Fibroblast of lung (primary cell): ENCODE results near the gene C1QL1. TPM values are rescaled to one million over a fixed set of nuclear protein-coding genes. Genes with fewer than 3 reads are reported as not detected.

ENCODE experiments used
- DNase-seq, 2 donors: peaks; one replicate each; pipeline versions ENCODE4 v3.0.0 to v3.0.0-alpha.2; 2010; ENCODE audit warnings: low read depth in 2 of 2
- H2AFZ ChIP-seq: 2 replicates; pipeline ENCODE4 v1.5.1; 2012; ENCODE audit warnings: low read length, control low read depth, inconsistent platforms
- H3K27ac ChIP-seq: 2 replicates; pipeline ENCODE4 v1.5.1; 2011; ENCODE audit warnings: low read length, control low read depth; ENCODE audit not compliant: insufficient read depth
- H3K27me3 ChIP-seq: 2 replicates; pipeline ENCODE4 v1.5.1; 2011; ENCODE audit warnings: mild to moderate bottlenecking, low read length; ENCODE audit not compliant: control insufficient read depth, insufficient read depth
- H3K36me3 ChIP-seq: 2 replicates; pipeline ENCODE4 v1.5.1; 2011; ENCODE audit warnings: low read length; ENCODE audit not compliant: control insufficient read depth, insufficient read depth
- H3K4me1 ChIP-seq: 2 replicates; pipeline ENCODE4 v1.5.1; 2011; ENCODE audit warnings: low read length; ENCODE audit not compliant: control insufficient read depth, insufficient read depth; ENCODE audit errors: extremely low read depth
- H3K4me2 ChIP-seq: 2 replicates; pipeline ENCODE4 v1.5.1; 2011; ENCODE audit warnings: low read length, control low read depth; ENCODE audit not compliant: insufficient read depth; ENCODE audit errors: extremely low read depth
- H3K4me3 ChIP-seq, 4 experiments: fragments of 200-600 bp in 1 of 4; sonication (generic) in 1 of 4; replicated peaks in 1 of 4; 2 replicates each; pipeline ENCODE4 v1.5.1; 2011 to 2016; ENCODE audit warnings: low read length in 4 of 4, low read depth in 3 of 4, mild to moderate bottlenecking in 3 of 4, control low read depth in 2 of 4, inconsistent platforms in 1 of 4, mixed read lengths in 1 of 4; ENCODE audit not compliant: insufficient read depth in 1 of 4; ENCODE audit errors: control extremely low read depth in 1 of 4
- H3K79me2 ChIP-seq: 2 replicates; pipeline ENCODE4 v1.5.1; 2012; ENCODE audit warnings: mild to moderate bottlenecking, low read length, inconsistent platforms; ENCODE audit not compliant: control insufficient read depth, insufficient read depth
- H3K9ac ChIP-seq: 2 replicates; pipeline ENCODE4 v1.5.1; 2011; ENCODE audit warnings: mild to moderate bottlenecking, low read length, control low read depth; ENCODE audit not compliant: insufficient read depth
- H3K9me3 ChIP-seq: 2 replicates; pipeline ENCODE4 v1.5.1; 2012; ENCODE audit warnings: low read depth, low read length; ENCODE audit not compliant: control insufficient read depth, insufficient read depth
- H4K20me1 ChIP-seq: 2 replicates; pipeline ENCODE4 v1.5.1; 2011; ENCODE audit warnings: low read length; ENCODE audit not compliant: control insufficient read depth, insufficient read depth; ENCODE audit errors: extremely low read depth
- CTCF ChIP-seq, 2 donors: IDR thresholded peaks in 1 of 2; conservative IDR thresholded peaks in 1 of 2; 1 replicate in 1 of 2; 2 replicates in 1 of 2; pipeline ENCODE4 v1.5.1; 2011 to 2012; ENCODE audit warnings: low read length in 2 of 2, control low read depth in 1 of 2, inconsistent platforms in 1 of 2, low read depth in 1 of 2, mild to moderate bottlenecking in 1 of 2
- EZH2 ChIP-seq: IDR thresholded peaks from 2 replicates; pipeline ENCODE4 v1.5.1; 2012; ENCODE audit warnings: low read length, control low read depth, mild to moderate bottlenecking; ENCODE audit errors: missing control alignments
- polyA plus RNA-seq, 2 donors: library from polyadenylated mRNA; depleted of rRNA in 1 of 2; stranded (reverse) in 1 of 2; unstranded in 1 of 2; fragments of >200 nt; gene quantifications; 2 replicates each; pipeline ENCODE4 v1.2.1, GENCODE V29; 2011 to 2012; ENCODE audit warnings: missing spikeins in 1 of 2
- total RNA-seq: library from RNA; depleted of rRNA; stranded (reverse); fragments of >200 nt; gene quantifications from 2 replicates; pipeline ENCODE4 v1.2.1, GENCODE V29; 2014

The C1QL1 gene
- total and polyA plus RNA-seq, 2 donors (not counting 1 experiment from before 2014, with no cell fraction given) = 0.53 to 1.3 TPM

DNA sequence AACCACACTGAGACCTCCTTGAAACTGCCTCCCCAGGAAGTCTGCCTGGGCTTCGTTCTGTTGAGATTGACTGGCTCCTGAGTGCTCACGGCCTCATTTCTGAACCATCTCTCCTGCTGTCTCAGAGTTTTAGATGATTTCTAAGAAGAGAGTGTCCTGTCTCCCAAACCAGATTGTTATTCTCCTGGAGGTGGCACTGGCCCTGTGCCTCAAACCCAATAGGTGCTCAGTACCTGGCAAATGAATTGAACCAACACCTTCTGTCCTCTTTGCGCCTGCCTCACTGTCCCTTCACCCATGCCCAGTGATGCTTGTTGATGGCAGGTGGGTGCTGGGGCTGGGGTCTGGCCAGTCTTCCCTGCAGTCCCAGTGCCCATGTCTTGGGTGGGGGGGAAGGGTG, 36.3 kb upstream of the C1QL1 start:
- Histone ChIP-seq H3K4me3 (no peak overlapping the region), H3K79me2 (no peaks in the 10 kb centered on the region), H2AFZ (no peak overlapping the region), H3K9ac (no peak overlapping the region), H3K27me3 (peaks cover 10% of the 10 kb centered on the region), H3K9me3 (no peaks in the 10 kb centered on the region), H3K27ac (no peak overlapping the region), H3K4me2 (no peak overlapping the region), H4K20me1 (no peaks in the 10 kb centered on the region), H3K36me3 (no peaks in the 10 kb centered on the region), H3K4me1 (no peaks in the 10 kb centered on the region)
- no peak for DNase-seq
- TF ChIP-seq EZH2 (no peak), CTCF (conservative IDR thresholded peaks at IDR 0.05 in 1 of 2, IDR thresholded peaks at IDR 0.05 in 1 of 2; ENCODE audit: low read depth in 1 of 2, low read length in 2 of 2) (no peak)

- Histone ChIP-seq H4K20me1 (no peaks in the 10 kb centered on the region), H2AFZ (no peak overlapping the region), H3K9ac (no peak overlapping the region), H3K79me2 (no peaks in the 10 kb centered on the region), H3K36me3 (no peaks in the 10 kb centered on the region), H3K9me3 (no peaks in the 10 kb centered on the region), H3K4me3 (no peak overlapping the region), H3K27ac (no peak overlapping the region), H3K4me2 (no peak overlapping the region), H3K4me1 (no peaks in the 10 kb centered on the region), H3K27me3 (peaks cover 10% of the 10 kb centered on the region)
- TF ChIP-seq EZH2 (no peak), CTCF (conservative IDR thresholded peaks at IDR 0.05 in 1 of 2, IDR thresholded peaks at IDR 0.05 in 1 of 2; ENCODE audit: low read depth in 1 of 2, low read length in 2 of 2) (no peak)
- no peak for DNase-seq
Measured at GRCh38 chr17:45003877-45004276, 35.8 kb upstream of the C1QL1 start.

DNA sequence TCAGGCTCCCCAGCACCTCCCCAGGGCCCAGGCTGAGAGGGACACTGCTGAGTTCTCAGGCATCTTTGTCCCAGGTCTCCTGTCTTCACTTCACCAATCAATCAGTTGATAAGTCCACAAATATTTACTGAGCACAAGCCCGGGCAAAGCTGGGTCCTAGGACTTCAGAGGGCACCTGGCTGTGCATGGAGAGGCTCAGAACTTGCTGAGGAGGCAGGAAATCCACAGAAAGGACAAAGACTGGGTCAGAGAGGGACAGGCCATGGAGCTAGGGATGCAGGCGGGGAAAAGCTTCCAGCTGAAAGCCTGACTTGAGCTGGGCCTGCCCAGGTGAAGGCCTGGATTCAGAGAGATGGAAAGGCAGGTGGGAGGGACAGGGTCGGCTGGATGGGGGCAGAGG, 33.2 kb upstream of the C1QL1 start:
- H3K4me1 ChIP-seq = no peaks in the 10 kb centered on the region
- no peak overlapping the region for H3K4me3 ChIP-seq
- no peak overlapping the region for H3K27ac ChIP-seq
- no peak overlapping the region for H3K4me2 ChIP-seq
- no peaks in the 10 kb centered on the region for H3K79me2 ChIP-seq
- no peak overlapping the region for H3K9ac ChIP-seq
- no peak for DNase-seq
- no peak overlapping the region for H2AFZ ChIP-seq
- TF ChIP-seq EZH2 (no peak), CTCF (conservative IDR thresholded peaks at IDR 0.05 in 1 of 2, IDR thresholded peaks at IDR 0.05 in 1 of 2; ENCODE audit: low read depth in 1 of 2, low read length in 2 of 2) (no peak)
- H4K20me1 ChIP-seq = no peaks in the 10 kb centered on the region
- no peaks in the 10 kb centered on the region for H3K9me3 ChIP-seq
- peaks cover 19% of the 10 kb centered on the region for H3K27me3 ChIP-seq
- no peaks in the 10 kb centered on the region for H3K36me3 ChIP-seq
